ENCODE results near the gene PPP1R1A.

GRCh38 chr12:54604436-54604835, 16.0 kb upstream of the PPP1R1A start:
- TF ChIP-seq POLR2A (IDR thresholded peaks at IDR 0.05) (no peak), POLR2AphosphoS5 (IDR thresholded peaks at IDR 0.05; ENCODE audit: insufficient read depth in 1 of 2, low read depth in 1 of 2) (no peak), CTCF (IDR thresholded peaks at IDR 0.05) (no peak)
